ENCODE data around the gene OTOG. TPM values are rescaled to one million over a fixed set of nuclear protein-coding genes. Genes with fewer than 3 reads are reported as not detected.
"Not testable (repeated sequence)": the region's sequence is repeated elsewhere in the genome, so short reads cannot be mapped to it uniquely, and the experiment has no call there.

Gene OTOG
- total RNA-seq, 2 donors from 2014 or later, result not detected

DNA sequence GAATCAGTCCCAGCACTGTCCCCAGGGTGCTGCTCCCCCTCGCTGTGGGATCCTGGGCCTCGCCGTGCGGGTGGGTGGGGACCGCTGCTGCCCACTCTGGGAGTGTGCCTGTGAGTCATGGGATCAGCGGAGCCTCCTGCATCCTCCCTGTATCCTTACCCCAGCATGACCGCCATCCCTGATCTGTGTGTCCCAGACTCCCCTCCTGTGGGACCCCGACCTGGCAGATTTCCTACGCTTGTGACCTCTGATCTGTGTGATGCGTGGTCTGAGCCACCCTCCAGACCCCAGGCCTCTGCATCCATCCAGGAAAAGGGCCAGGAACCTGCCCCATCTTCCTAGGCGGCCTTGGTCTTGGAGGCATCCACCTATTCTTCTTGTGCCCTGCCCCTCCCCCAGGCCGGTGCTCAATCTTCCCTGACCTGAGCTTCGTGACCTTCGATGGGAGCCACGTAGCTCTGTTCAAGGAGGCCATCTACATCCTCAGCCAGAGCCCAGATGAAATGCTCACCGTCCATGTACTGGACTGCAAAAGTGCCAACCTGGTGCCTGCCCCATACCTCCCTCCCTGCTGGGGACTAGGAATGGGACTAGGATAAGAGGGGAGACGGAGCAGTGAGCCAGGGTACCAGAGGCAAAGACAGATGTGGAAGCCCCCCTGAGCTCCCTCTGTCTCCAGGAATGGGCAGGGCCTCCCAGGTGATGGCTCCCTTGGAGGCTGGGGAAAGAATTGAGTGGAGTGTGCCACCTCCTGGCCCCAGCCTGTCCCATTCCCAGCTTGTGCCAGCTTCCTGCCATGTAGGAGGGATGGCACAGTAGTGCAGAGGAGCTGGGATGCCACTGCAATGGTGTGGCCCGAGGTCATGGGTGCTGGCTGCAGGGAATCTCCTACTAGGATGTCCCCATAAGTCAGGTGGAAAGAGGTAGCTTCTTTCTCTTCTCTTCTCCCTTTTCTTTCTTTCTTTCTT lies 65.4 kb downstream of the OTOG start:
- Histone ChIP-seq H3K9me3 (no peaks in the 10 kb centered on the region), H3K27ac (no peak overlapping the region), H3K4me3 (no peak overlapping the region), H3K36me3 (no peaks in the 10 kb centered on the region), H3K4me1 (no peaks in the 10 kb centered on the region), H3K27me3 (no peaks in the 10 kb centered on the region), H3K9ac (ENCODE audit: low read depth in 2 of 2, low read length in 2 of 2) (no peak overlapping the region)
- peak; percentile 15 for DNase-seq
- intact Hi-C loops (cut with DNase I), result no loop called here
- TF ChIP-seq, protein P1, sequence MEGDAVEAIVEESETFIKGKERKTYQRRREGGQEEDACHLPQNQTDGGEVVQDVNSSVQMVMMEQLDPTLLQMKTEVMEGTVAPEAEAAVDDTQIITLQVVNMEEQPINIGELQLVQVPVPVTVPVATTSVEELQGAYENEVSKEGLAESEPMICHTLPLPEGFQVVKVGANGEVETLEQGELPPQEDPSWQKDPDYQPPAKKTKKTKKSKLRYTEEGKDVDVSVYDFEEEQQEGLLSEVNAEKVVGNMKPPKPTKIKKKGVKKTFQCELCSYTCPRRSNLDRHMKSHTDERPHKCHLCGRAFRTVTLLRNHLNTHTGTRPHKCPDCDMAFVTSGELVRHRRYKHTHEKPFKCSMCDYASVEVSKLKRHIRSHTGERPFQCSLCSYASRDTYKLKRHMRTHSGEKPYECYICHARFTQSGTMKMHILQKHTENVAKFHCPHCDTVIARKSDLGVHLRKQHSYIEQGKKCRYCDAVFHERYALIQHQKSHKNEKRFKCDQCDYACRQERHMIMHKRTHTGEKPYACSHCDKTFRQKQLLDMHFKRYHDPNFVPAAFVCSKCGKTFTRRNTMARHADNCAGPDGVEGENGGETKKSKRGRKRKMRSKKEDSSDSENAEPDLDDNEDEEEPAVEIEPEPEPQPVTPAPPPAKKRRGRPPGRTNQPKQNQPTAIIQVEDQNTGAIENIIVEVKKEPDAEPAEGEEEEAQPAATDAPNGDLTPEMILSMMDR (IDR thresholded peaks at IDR 0.05), result no peak

DNA sequence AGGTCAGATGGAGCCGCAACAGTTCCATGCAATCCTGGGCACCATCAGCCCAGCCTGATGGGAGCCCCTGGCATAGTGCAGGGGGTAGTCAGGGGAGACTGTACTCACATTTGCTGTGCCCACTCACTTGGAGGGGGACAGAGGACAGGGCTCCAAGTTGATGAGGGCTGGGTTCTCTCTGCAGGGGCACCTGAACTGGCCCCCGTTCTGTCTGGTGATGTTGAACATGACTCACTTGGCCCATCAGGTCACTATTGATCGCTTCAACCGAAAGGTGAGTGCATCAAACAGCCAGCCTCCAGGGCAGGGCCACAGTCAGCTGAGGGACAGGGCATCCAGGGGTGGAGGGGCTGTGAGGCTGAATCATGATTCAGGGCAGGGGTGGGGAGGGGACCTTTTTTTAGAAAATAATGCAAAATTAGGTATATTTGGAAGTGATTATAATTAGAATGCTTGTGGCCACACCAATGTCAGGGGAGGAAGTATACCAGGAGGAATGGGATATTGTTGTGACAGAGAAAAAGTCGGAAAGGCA lies 66.4 kb downstream of the OTOG start:
- intact Hi-C loops (cut with DNase I), result no loop called here
- no peak overlapping the region for H3K9ac ChIP-seq (ENCODE audit: low read depth in 2 of 2, low read length in 2 of 2)

DNA sequence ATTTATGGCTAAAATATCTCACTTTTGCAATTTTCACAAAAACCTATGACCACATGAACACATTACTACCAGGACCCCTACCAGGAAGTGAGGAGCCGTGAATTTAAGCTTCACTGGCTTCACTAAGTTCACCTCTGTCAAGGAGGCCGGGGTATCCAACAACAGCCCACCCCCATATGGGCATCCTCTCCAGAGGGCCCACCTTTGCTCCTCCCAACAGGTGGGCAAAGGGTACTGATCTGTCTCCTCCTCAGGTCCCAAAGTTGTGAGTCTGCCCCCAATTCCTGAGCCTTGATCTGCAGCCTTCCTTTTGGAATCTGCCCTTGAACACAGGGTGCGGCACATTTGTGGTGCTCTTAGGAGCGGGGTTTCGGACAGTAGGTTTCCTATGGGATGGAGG lies 66.9 kb downstream of the OTOG start:
- Histone ChIP-seq H3K36me3 (no peaks in the 10 kb centered on the region), H3K4me1 (no peaks in the 10 kb centered on the region), H3K27me3 (no peaks in the 10 kb centered on the region), H3K9me3 (no peaks in the 10 kb centered on the region), H3K9ac (ENCODE audit: low read depth in 2 of 2, low read length in 2 of 2) (no peak overlapping the region), H3K4me3 (no peak overlapping the region), H3K27ac (no peak overlapping the region)
- TF ChIP-seq, protein P1 (IDR thresholded peaks at IDR 0.05), result no peak
- intact Hi-C loops (cut with DNase I), result no loop called here
- DNase-seq, result no peak

More for the DNA sequence above, 66.4 kb downstream of the OTOG start:
- Histone ChIP-seq H3K27me3 (no peaks in the 10 kb centered on the region), H3K36me3 (no peaks in the 10 kb centered on the region), H3K4me1 (no peaks in the 10 kb centered on the region), H3K9me3 (no peaks in the 10 kb centered on the region), H3K27ac (no peak overlapping the region), H3K4me3 (no peak overlapping the region)
- DNase-seq, result no peak
- TF ChIP-seq, protein P1 (IDR thresholded peaks at IDR 0.05), result no peak

DNA sequence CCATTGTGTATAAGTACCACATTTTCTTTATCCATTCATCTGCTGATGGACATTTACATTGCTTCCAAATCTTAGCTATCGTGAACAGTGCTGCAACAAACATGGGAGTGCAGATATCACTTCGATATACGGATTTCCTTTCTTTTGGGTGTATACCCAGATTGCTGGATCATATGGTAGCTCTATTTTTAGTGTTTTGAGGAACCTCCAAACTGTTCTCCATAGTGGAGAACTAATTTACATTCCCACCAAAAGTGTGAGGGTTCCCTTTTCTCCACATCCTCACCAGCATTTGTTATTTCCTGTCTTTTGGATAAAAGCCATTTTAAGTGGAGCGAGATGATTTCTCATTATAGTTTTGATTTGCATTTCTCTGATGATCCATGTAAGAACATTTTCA lies 75.7 kb downstream of the OTOG start:
- DNase-seq; H3K27ac ChIP-seq; H3K4me3 ChIP-seq; H3K9ac ChIP-seq (ENCODE audit: low read depth in 2 of 2, low read length in 2 of 2); H3K27me3 ChIP-seq; H3K4me1 ChIP-seq; H3K9me3 ChIP-seq; intact Hi-C loops (cut with DNase I); H3K36me3 ChIP-seq: not testable (repeated sequence)

DNA sequence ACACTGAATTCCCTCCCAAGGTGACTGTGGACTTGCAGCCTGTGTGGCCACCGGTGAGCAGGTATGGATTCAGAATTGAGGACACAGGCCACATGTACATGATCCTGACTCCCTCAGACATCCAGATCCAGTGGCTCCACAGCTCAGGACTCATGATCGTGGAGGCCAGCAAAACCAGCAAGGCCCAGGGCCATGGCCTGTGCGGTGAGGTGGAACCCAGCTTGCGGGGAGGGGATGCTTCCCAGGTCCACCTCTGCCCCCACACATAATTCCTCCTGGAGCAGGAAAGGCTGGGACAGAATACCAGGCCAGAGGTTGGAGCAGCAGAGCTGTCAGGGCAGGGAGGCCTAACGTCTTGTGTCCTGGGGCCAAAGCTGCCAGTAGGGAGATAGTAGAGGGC lies 82.1 kb downstream of the OTOG start:
- H3K27me3 ChIP-seq, result no peaks in the 10 kb centered on the region
- H3K9me3 ChIP-seq, result no peaks in the 10 kb centered on the region
- H3K9ac ChIP-seq (ENCODE audit: low read depth in 2 of 2, low read length in 2 of 2), result no peak overlapping the region
- no peaks in the 10 kb centered on the region for H3K36me3 ChIP-seq
- DNase-seq, result no peak
- H3K4me3 ChIP-seq, result no peak overlapping the region
- TF ChIP-seq, protein P1 (IDR thresholded peaks at IDR 0.05), result no peak
- H3K4me1 ChIP-seq, result no peaks in the 10 kb centered on the region
- H3K27ac ChIP-seq, result no peak overlapping the region
- intact Hi-C loops (cut with DNase I), result no loop called here

DNA sequence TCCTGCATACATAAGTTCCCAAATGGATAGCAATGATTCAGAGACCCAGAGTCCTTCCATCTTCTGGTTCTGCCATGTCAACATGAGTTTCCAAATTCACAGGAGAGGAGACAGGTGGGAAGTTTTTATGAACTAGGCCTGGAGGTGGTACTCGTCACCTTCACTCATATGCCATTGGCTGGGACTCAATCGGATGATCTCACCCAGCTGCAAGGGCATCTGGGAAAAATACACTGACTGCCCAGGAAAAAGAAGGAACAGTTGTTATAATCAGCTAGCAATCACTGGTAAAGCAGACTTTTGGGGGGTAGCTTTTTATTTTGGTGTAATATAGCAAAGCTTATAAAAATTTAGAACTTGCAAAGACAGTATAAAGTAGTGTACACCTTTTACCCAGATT lies 83.9 kb downstream of the OTOG start:
- Histone ChIP-seq H3K4me1 (no peaks in the 10 kb centered on the region), H3K36me3 (no peaks in the 10 kb centered on the region), H3K27ac (no peak overlapping the region), H3K9me3 (no peaks in the 10 kb centered on the region), H3K9ac (ENCODE audit: low read depth in 2 of 2, low read length in 2 of 2) (no peak overlapping the region), H3K4me3 (no peak overlapping the region), H3K27me3 (no peaks in the 10 kb centered on the region)
- TF ChIP-seq, protein P1 (IDR thresholded peaks at IDR 0.05), result no peak
- intact Hi-C loops (cut with DNase I), result no loop called here
- DNase-seq, result no peak

Data from colonic mucosa (tissue), 4 donors.